ENCODE results near the gene SGSH. TPM values are rescaled to one million over a fixed set of nuclear protein-coding genes. Genes with fewer than 3 reads are reported as not detected.

The SGSH gene
- total and polyA plus RNA-seq, 2 experiments from 2014 or later, result 21.2 to 63.5 TPM

DNA sequence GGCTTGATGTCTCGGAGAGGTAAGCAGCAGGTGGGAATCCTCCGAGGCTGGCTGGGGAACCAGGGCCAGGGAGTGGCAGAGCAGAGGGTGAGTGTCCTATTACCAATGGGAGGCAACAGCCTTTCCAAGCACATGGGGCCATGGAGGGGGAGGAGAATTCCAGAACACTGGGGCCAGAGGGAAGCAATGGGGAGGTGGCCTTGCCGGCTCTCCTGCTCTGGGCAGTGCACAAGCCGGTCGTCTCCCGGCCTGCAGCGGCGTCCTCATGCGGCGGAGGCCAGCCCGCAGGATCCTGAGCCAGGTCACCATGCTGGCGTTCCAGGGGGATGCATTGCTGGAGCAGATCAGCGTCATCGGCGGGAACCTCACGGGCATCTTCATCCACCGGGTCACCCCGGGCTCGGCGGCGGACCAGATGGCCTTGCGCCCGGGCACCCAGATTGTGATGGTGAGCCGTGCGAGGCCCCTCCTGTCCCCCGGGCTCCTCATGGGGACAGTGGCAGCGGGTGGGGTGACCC lies 21.9 kb downstream of the SGSH start:
- no peak for TF ChIP-seq EZH2 (IDR thresholded peaks at IDR 0.05; ENCODE audit: insufficient read depth, poor library complexity, severe bottlenecking)
- TF ChIP-seq EZH2phosphoT487 (IDR thresholded peaks at IDR 0.05; ENCODE audit: insufficient read depth, low read depth), result no peak
- no peaks in the 10 kb centered on the region for H3F3A ChIP-seq (ENCODE audit: insufficient read depth)
- no peak overlapping the region for H3K9ac ChIP-seq
- no peaks in the 10 kb centered on the region for H4K20me1 ChIP-seq (ENCODE audit: insufficient read depth)
- DNase-seq, result peak; percentile 13
- no peaks in the 10 kb centered on the region for H3K9me2 ChIP-seq (ENCODE audit: insufficient read depth)
- no peaks in the 10 kb centered on the region for H3K27me3 ChIP-seq (replicated peaks; ENCODE audit: insufficient read depth)
- no peak overlapping the region for H3K4me3 ChIP-seq
- no peak overlapping the region for H3K27ac ChIP-seq
- in situ Hi-C loops (cut with MboI), result no loop called here
- no peaks in the 10 kb centered on the region for H3K36me3 ChIP-seq (ENCODE audit: low read depth)
- no peak overlapping the region for H3K4me2 ChIP-seq (ENCODE audit: unreplicated experiment)
- no peak overlapping the region for H2AFZ ChIP-seq
- 83 to 90% methylated on average over 25 to 27 of the region's 27 CpGs for WGBS, 2 experiments (ENCODE audit: low coverage in 1 of 2, low lambda C conversion rate in 2 of 2, missing lambda C conversion rate in 2 of 2)
- no peaks in the 10 kb centered on the region for H3K9me3 ChIP-seq (ENCODE audit: low read depth)
- no peaks in the 10 kb centered on the region for H3K79me2 ChIP-seq (ENCODE audit: insufficient read depth)
- H3K4me1 ChIP-seq (ENCODE audit: insufficient read depth), result no peaks in the 10 kb centered on the region

DNA sequence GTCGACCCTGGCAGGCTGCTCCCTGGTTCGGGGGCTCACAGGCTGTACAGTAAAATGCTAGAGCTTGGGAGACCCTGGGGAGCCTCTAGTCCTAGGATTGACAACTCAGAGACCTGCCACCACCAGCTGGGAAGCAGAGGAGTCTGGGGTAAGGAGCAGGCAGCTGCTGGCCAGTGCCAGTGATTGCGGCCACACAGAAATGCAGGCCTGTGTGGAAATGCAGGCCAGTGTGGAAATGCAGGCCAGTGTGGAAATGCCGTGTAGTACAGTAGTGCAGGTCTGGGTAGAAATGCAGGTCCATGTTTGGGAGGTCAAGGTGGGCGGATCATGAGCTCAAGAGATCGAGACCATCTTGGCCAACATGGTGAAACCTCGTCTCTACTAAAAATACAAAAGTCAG lies 23.5 kb downstream of the SGSH start:
- no peaks in the 10 kb centered on the region for H3K79me2 ChIP-seq (ENCODE audit: insufficient read depth)
- H3K4me1 ChIP-seq (ENCODE audit: insufficient read depth), result no peaks in the 10 kb centered on the region
- TF ChIP-seq EZH2phosphoT487 (IDR thresholded peaks at IDR 0.05; ENCODE audit: insufficient read depth, low read depth), result no peak
- TF ChIP-seq EZH2 (IDR thresholded peaks at IDR 0.05; ENCODE audit: insufficient read depth, poor library complexity, severe bottlenecking), result no peak
- H3K27me3 ChIP-seq (replicated peaks; ENCODE audit: insufficient read depth), result no peaks in the 10 kb centered on the region; the same call in 1 of the 2 replicates
- 71 to 78% methylated on average over 7 of the region's 7 CpGs for WGBS, 2 experiments (ENCODE audit: low coverage in 1 of 2, low lambda C conversion rate in 2 of 2, missing lambda C conversion rate in 2 of 2)
- H3K9me3 ChIP-seq (ENCODE audit: low read depth), result no peaks in the 10 kb centered on the region
- H2AFZ ChIP-seq, result no peak overlapping the region
- H3F3A ChIP-seq (ENCODE audit: insufficient read depth), result no peaks in the 10 kb centered on the region
- H4K20me1 ChIP-seq (ENCODE audit: insufficient read depth), result no peaks in the 10 kb centered on the region
- in situ Hi-C loops (cut with MboI), result no loop called here
- H3K4me2 ChIP-seq (ENCODE audit: unreplicated experiment), result no peak overlapping the region
- H3K36me3 ChIP-seq (ENCODE audit: low read depth), result no peaks in the 10 kb centered on the region
- DNase-seq, result no peak
- no peak overlapping the region for H3K4me3 ChIP-seq
- no peak overlapping the region for H3K27ac ChIP-seq
- H3K9me2 ChIP-seq (ENCODE audit: insufficient read depth), result no peaks in the 10 kb centered on the region
- H3K9ac ChIP-seq, result no peak overlapping the region

- TF ChIP-seq EZH2phosphoT487 (IDR thresholded peaks at IDR 0.05; ENCODE audit: insufficient read depth, low read depth), result no peak
- no peak for TF ChIP-seq EZH2 (IDR thresholded peaks at IDR 0.05; ENCODE audit: insufficient read depth, poor library complexity, severe bottlenecking)
- in situ Hi-C loops (cut with MboI), result no loop called here
- Histone ChIP-seq H2AFZ (no peak overlapping the region), H3K9me3 (ENCODE audit: low read depth) (no peaks in the 10 kb centered on the region), H3K9me2 (ENCODE audit: insufficient read depth) (no peaks in the 10 kb centered on the region), H3K4me3 (no peak overlapping the region), H4K20me1 (ENCODE audit: insufficient read depth) (no peaks in the 10 kb centered on the region), H3F3A (ENCODE audit: insufficient read depth) (no peaks in the 10 kb centered on the region), H3K36me3 (ENCODE audit: low read depth) (no peaks in the 10 kb centered on the region), H3K27me3 (replicated peaks; ENCODE audit: insufficient read depth) (no peaks in the 10 kb centered on the region; the same call in 1 of the 2 replicates), H3K9ac (no peak overlapping the region), H3K4me1 (ENCODE audit: insufficient read depth) (no peaks in the 10 kb centered on the region), H3K79me2 (ENCODE audit: insufficient read depth) (no peaks in the 10 kb centered on the region), H3K4me2 (ENCODE audit: unreplicated experiment) (no peak overlapping the region), H3K27ac (no peak overlapping the region)
- DNase-seq, result peak; percentile 36
- WGBS, 2 experiments (ENCODE audit: low coverage in 1 of 2, low lambda C conversion rate in 2 of 2, missing lambda C conversion rate in 2 of 2), result 59 to 61% methylated on average over 26 to 27 of the region's 27 CpGs
Measured at GRCh38 chr17:80195671-80196529, 24.2 kb downstream of the SGSH start.

GRCh38 chr17:80195141-80195540 lies 25.0 kb downstream of the SGSH start:
- Histone ChIP-seq H3K9ac (no peak overlapping the region), H3K4me1 (ENCODE audit: insufficient read depth) (no peaks in the 10 kb centered on the region), H3K4me3 (no peak overlapping the region), H3K36me3 (ENCODE audit: low read depth) (no peaks in the 10 kb centered on the region), H3F3A (ENCODE audit: insufficient read depth) (no peaks in the 10 kb centered on the region), H3K27me3 (replicated peaks; ENCODE audit: insufficient read depth) (no peaks in the 10 kb centered on the region; the same call in 1 of the 2 replicates), H4K20me1 (ENCODE audit: insufficient read depth) (no peaks in the 10 kb centered on the region), H3K79me2 (ENCODE audit: insufficient read depth) (no peaks in the 10 kb centered on the region), H2AFZ (no peak overlapping the region), H3K27ac (no peak overlapping the region), H3K9me3 (ENCODE audit: low read depth) (no peaks in the 10 kb centered on the region), H3K9me2 (ENCODE audit: insufficient read depth) (no peaks in the 10 kb centered on the region), H3K4me2 (ENCODE audit: unreplicated experiment) (no peak overlapping the region)
- no peak for DNase-seq
- TF ChIP-seq EZH2phosphoT487 (IDR thresholded peaks at IDR 0.05; ENCODE audit: insufficient read depth, low read depth), result no peak
- TF ChIP-seq EZH2 (IDR thresholded peaks at IDR 0.05; ENCODE audit: insufficient read depth, poor library complexity, severe bottlenecking), result no peak
- 73 to 83% methylated on average over 14 of the region's 14 CpGs for WGBS, 2 experiments (ENCODE audit: low coverage in 1 of 2, low lambda C conversion rate in 2 of 2, missing lambda C conversion rate in 2 of 2)
- in situ Hi-C loops (cut with MboI), result no loop called here

Measured in GM23248 (cell line).